ENCODE measurements around the gene AGBL1.

DNA sequence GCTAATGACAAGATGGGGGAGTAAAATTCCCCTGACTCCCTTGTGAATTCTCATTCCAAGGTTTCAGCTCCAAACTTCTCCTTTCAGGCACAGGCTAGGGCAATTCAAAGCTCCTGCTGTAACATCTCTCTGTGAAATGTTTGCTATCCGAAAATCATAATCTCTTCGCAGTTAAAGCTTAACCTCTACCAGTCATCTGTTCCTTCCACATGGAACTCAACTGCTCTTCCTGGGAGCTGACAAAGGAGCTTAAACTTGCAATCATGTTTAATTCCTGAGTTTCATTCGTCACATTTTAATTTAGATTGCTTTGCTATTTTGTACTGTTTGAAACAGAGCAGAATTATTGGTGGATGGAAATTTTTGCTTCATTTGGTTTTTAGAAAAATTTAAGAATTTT is 328.6 kb downstream of the AGBL1 start:
- TF ChIP-seq, protein P1, sequence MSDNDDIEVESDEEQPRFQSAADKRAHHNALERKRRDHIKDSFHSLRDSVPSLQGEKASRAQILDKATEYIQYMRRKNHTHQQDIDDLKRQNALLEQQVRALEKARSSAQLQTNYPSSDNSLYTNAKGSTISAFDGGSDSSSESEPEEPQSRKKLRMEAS (IDR thresholded peaks at IDR 0.05; ENCODE audit: insufficient read depth, insufficient read length): no peak
- no peak for TF ChIP-seq JUN (IDR thresholded peaks at IDR 0.05; ENCODE audit: borderline replicate concordance, insufficient read depth, insufficient read length, low read depth)

Data from endothelial cell of umbilical vein (primary cell).